IMR-90 (cell line): ENCODE measurements around the gene BCL2L11. TPM values are rescaled to one million over a fixed set of nuclear protein-coding genes. Genes with fewer than 3 reads are reported as not detected.
A peak's percentile ranks its signal among the peaks of the same experiment; 100 is the strongest.

ENCODE experiments used
- ATAC-seq: fragments of 200-7000 bp; cut with Tn5 transposase; 2 replicates; pipeline ENCODE4 v1.9.1; 2020; ENCODE audit warnings: low read depth, mild to moderate bottlenecking, moderate library complexity
- BruUV-seq: library from RNA; stranded (reverse); fragments of 400-500 nt; replicated peaks from 2 replicates; lab custom pipeline; 2021; lab: Mats Ljungman, UMichigan
- CTCF ChIA-PET: fragments of 300-600 bp; formaldehyde crosslinking; extraction: SDS; loops from one replicate; lab custom pipeline; 2021; ENCODE audit warnings: antibody characterized with exemption; lab: Yijun Ruan, JAX
- POLR2A ChIA-PET: fragments of 300-600 bp; sonication (Branson Sonifier 250); formaldehyde crosslinking; loops from one replicate; lab custom pipeline; 2022; ENCODE audit warnings: antibody characterized with exemption; ENCODE audit not compliant: unreplicated experiment; lab: Charles Lee
- DNase-seq: peaks from one replicate; pipeline ENCODE4 v3.0.0; 2013
- H2AFZ ChIP-seq: replicated peaks from 2 replicates; pipeline ENCODE3; 2013; ENCODE audit warnings: low read length, mild to moderate bottlenecking; ENCODE audit not compliant: poor library complexity
- H2AK5ac ChIP-seq: 2 replicates; pipeline ENCODE4 v1.6.1; 2013; ENCODE audit warnings: low read depth, low read length, inconsistent platforms
- H2AK9ac ChIP-seq: replicated peaks from 2 replicates; pipeline ENCODE3; 2013; ENCODE audit warnings: mild to moderate bottlenecking, low read depth, low read length, moderate library complexity; ENCODE audit not compliant: poor library complexity
- H2BK120ac ChIP-seq: 2 replicates; pipeline ENCODE4 v1.6.1; 2013; ENCODE audit warnings: low read depth, low read length, inconsistent platforms
- H2BK15ac ChIP-seq: 3 replicates; pipeline ENCODE4 v1.6.1; 2013; ENCODE audit warnings: low read depth, low read length, inconsistent platforms
- H2BK20ac ChIP-seq: 2 replicates; pipeline ENCODE4 v1.6.1; 2013; ENCODE audit warnings: low read depth, mild to moderate bottlenecking, inconsistent platforms, low read length, moderate library complexity
- H2BK5ac ChIP-seq: 2 replicates; pipeline ENCODE4 v1.6.1; 2013; ENCODE audit warnings: mild to moderate bottlenecking, low read depth, low read length, inconsistent platforms; ENCODE audit not compliant: poor library complexity, severe bottlenecking
- H3K14ac ChIP-seq: replicated peaks from 2 replicates; pipeline ENCODE4 v1.6.1; 2013; ENCODE audit warnings: low read depth, low read length, inconsistent platforms
- H3K18ac ChIP-seq: 2 replicates; pipeline ENCODE4 v1.6.1; 2013; ENCODE audit warnings: low read depth, low read length, control low read depth
- H3K23ac ChIP-seq: 2 replicates; pipeline ENCODE4 v1.6.1; 2013; ENCODE audit warnings: low read depth, low read length, inconsistent platforms
- H3K27ac ChIP-seq: 2 replicates; pipeline ENCODE4 v1.5.1; 2013; ENCODE audit warnings: mild to moderate bottlenecking, control low read depth, low read length; ENCODE audit not compliant: insufficient read depth
- H3K27me3 ChIP-seq: 2 replicates; pipeline ENCODE4 v1.6.1; 2013; ENCODE audit warnings: low read length; ENCODE audit not compliant: control insufficient read depth, insufficient read depth
- H3K36me3 ChIP-seq: 2 replicates; pipeline ENCODE4 v1.6.1; 2013; ENCODE audit warnings: low read length, mixed read lengths; ENCODE audit not compliant: control insufficient read depth, insufficient read depth
- H3K4ac ChIP-seq: 2 replicates; pipeline ENCODE4 v1.6.1; 2013; ENCODE audit warnings: low read depth, low read length, inconsistent platforms
- H3K4me1 ChIP-seq: 2 replicates; pipeline ENCODE4 v1.6.1; 2013; ENCODE audit warnings: low read length, mixed read lengths; ENCODE audit not compliant: control insufficient read depth, insufficient read depth
- H3K4me2 ChIP-seq: 2 replicates; pipeline ENCODE4 v1.6.1; 2013; ENCODE audit warnings: low read depth, mild to moderate bottlenecking, control low read depth, low read length, moderate library complexity
- H3K4me3 ChIP-seq: 2 replicates; pipeline ENCODE4 v1.5.1; 2013; ENCODE audit warnings: low read depth, mild to moderate bottlenecking, control low read depth, low read length, moderate library complexity; ENCODE audit not compliant: insufficient read depth
- H3K56ac ChIP-seq: 2 replicates; pipeline ENCODE4 v1.6.1; 2013; ENCODE audit warnings: low read length, inconsistent platforms; ENCODE audit not compliant: insufficient read depth; ENCODE audit errors: extremely low read depth
- H3K79me1 ChIP-seq, 2 experiments: 2 replicates each; pipeline ENCODE4 v1.6.1; 2013; ENCODE audit warnings: low read length in 2 of 2, inconsistent platforms in 1 of 2, low read depth in 1 of 2
- H3K9ac ChIP-seq: 2 replicates; pipeline ENCODE4 v1.6.1; 2013; ENCODE audit warnings: low read depth, low read length, control low read depth
- H3K9me1 ChIP-seq: 2 replicates; pipeline ENCODE4 v1.6.1; 2013; ENCODE audit warnings: low read length, inconsistent platforms; ENCODE audit not compliant: insufficient read depth
- H3K9me3 ChIP-seq: 2 replicates; pipeline ENCODE4 v1.6.1; 2013; ENCODE audit warnings: low read length; ENCODE audit not compliant: control insufficient read depth, insufficient read depth
- H4K20me1 ChIP-seq: 2 replicates; pipeline ENCODE4 v1.6.1; 2013; ENCODE audit warnings: low read length, inconsistent platforms; ENCODE audit not compliant: insufficient read depth
- H4K5ac ChIP-seq: 2 replicates; pipeline ENCODE4 v1.6.1; 2013; ENCODE audit warnings: mild to moderate bottlenecking, low read depth, low read length, control low read depth
- H4K8ac ChIP-seq, 2 experiments: 2 replicates each; pipeline ENCODE4 v1.6.1; 2013; ENCODE audit warnings: low read depth in 2 of 2, low read length in 2 of 2, control low read depth in 1 of 2, inconsistent platforms in 1 of 2
- H4K91ac ChIP-seq: 2 replicates; pipeline ENCODE4 v1.6.1; 2013; ENCODE audit warnings: low read depth, low read length, inconsistent platforms; ENCODE audit not compliant: insufficient read depth
- BHLHE40 ChIP-seq: fragments of 150-350 bp; IDR thresholded peaks from 2 replicates; pipeline ENCODE4 v1.6.1; 2016; ENCODE audit warnings: mild to moderate bottlenecking, low read depth, low read length
- CHD1 ChIP-seq: IDR thresholded peaks from 2 replicates; pipeline ENCODE4 v1.6.1; 2012; ENCODE audit warnings: low read depth, low read length, improper control_type of control experiment
- CTCF ChIP-seq: conservative IDR thresholded peaks from 2 replicates; pipeline ENCODE4 v1.5.1; 2012; ENCODE audit warnings: mild to moderate bottlenecking, low read depth, low read length, improper control_type of control experiment
- ELK1 ChIP-seq: fragments of 150-350 bp; IDR thresholded peaks from 2 replicates; pipeline ENCODE4 v1.6.1; 2016; ENCODE audit warnings: low read depth, mild to moderate bottlenecking, low read length, moderate library complexity, borderline replicate concordance
- FOS ChIP-seq: fragments of 150-350 bp; IDR thresholded peaks from 2 replicates; pipeline ENCODE4 v1.6.1; 2016; ENCODE audit warnings: low read depth, low read length
- MAFK ChIP-seq: IDR thresholded peaks from 2 replicates; pipeline ENCODE4 v1.6.1; 2012; ENCODE audit warnings: low read depth, low read length, improper control_type of control experiment
- MAZ ChIP-seq: IDR thresholded peaks from 2 replicates; pipeline ENCODE4 v1.6.1; 2012; ENCODE audit warnings: low read depth, mild to moderate bottlenecking, low read length, improper control_type of control experiment, moderate library complexity, borderline replicate concordance
- MXI1 ChIP-seq: IDR thresholded peaks from 2 replicates; pipeline ENCODE4 v1.6.1; 2012; ENCODE audit warnings: low read depth, mild to moderate bottlenecking, low read length, moderate library complexity, borderline replicate concordance
- NFE2L2 ChIP-seq: fragments of 150-350 bp; IDR thresholded peaks from 2 replicates; pipeline ENCODE4 v1.6.1; 2016; ENCODE audit warnings: low read depth, mild to moderate bottlenecking, low read length
- POLR2A ChIP-seq: IDR thresholded peaks from 2 replicates; pipeline ENCODE4 v1.6.1; 2012; ENCODE audit warnings: mild to moderate bottlenecking, low read depth, low read length
- RAD21 ChIP-seq: IDR thresholded peaks from 2 replicates; pipeline ENCODE4 v1.6.1; 2012; ENCODE audit warnings: low read length, improper control_type of control experiment
- RCOR1 ChIP-seq: IDR thresholded peaks from 2 replicates; pipeline ENCODE4 v1.6.1; 2012; ENCODE audit warnings: mild to moderate bottlenecking, low read length, improper control_type of control experiment; ENCODE audit not compliant: insufficient replicate concordance
- RFX5 ChIP-seq: IDR thresholded peaks from 2 replicates; pipeline ENCODE4 v1.8.0; 2012; ENCODE audit warnings: low read depth, mild to moderate bottlenecking, low read length, moderate library complexity
- USF2 ChIP-seq: fragments of 150-350 bp; IDR thresholded peaks from 2 replicates; pipeline ENCODE4 v1.6.1; 2017; ENCODE audit warnings: mild to moderate bottlenecking, antibody characterized with exemption, low read length, low read depth
- WGBS, 2 experiments: methylation state at CpG; one replicate each; pipeline versions ENCODE4 v1.1.5 to v1.1.7; 2013; ENCODE audit warnings: missing lambda C conversion rate in 2 of 2; ENCODE audit not compliant: insufficient read length in 1 of 2; ENCODE audit errors: extremely low coverage in 2 of 2; 5-methylcytosine and 5-hydroxymethylcytosine counted together
- dilution Hi-C: fragments of 300-500 bp; cut with HindIII; formaldehyde crosslinking; loops from one replicate; pipeline ENCODE4 v1.14.3; 2018; ENCODE audit warnings: low sequenced_read_pairs; ENCODE audit not compliant: unreplicated experiment
- in situ Hi-C: fragments of 300-500 bp; cut with MboI; formaldehyde crosslinking; loops from 3 replicates; pipeline ENCODE4 v1.14.3; 2019; ENCODE audit warnings: low sequenced_read_pairs, inconsistent platforms, mixed read lengths
- intact Hi-C: fragments of 100-400 bp; cut with micrococcal nuclease; formaldehyde crosslinking; loops from 2 replicates; pipeline ENCODE4 v1.10.0; 2022
- polyA plus RNA-seq, 3 experiments: library from polyadenylated mRNA; depleted of rRNA; stranded (reverse); fragments of >200 nt; gene quantifications; 2 replicates each; pipeline ENCODE4 v1.2.3, GENCODE V29; 2012; ENCODE audit warnings: low replicate concordance in 1 of 3
- total RNA-seq: library from RNA; depleted of rRNA; stranded (reverse); fragments of >200 nt; gene quantifications from 2 replicates; pipeline ENCODE4 v1.2.3, GENCODE V29; 2012

The BCL2L11 gene
- total and polyA plus RNA-seq, 2 of the 4 experiments (the other 2 are of a cell fraction), result 1.1 to 1.7 TPM

- BruUV-seq, result no TSS peak
- Histone ChIP-seq H3K14ac (no peak overlapping the region), H3K27me3 (peaks cover 39% of the 10 kb centered on the region), H2BK5ac (no peak overlapping the region), H3K23ac (no peak overlapping the region), H3K27ac (no peak overlapping the region), H2BK20ac (no peak overlapping the region), H4K8ac (no peak overlapping the region), H4K20me1 (peaks cover 13% of the 10 kb centered on the region; the same call in 1 of the 2 replicates), H4K5ac (no peak overlapping the region), H3K4ac (no peak overlapping the region), H2AFZ (peak overlapping the region; percentile 86), H2AK9ac (peak overlapping the region; percentile 56), H4K91ac (no peak overlapping the region), H3K79me1 (peaks cover 0 to 2% of the 10 kb centered on the region in 2 experiments; a peak in 1 of 4 replicates), H3K9ac (0 out of 2 replicates have a peak overlapping the region, but pooled peaks have one; percentile 2), H2AK5ac (no peak overlapping the region), H2BK120ac (no peak overlapping the region), H3K36me3 (no peaks in the 10 kb centered on the region), H3K56ac (no peak overlapping the region), H2BK15ac (no peak overlapping the region), H3K4me1 (peaks cover 2% of the 10 kb centered on the region), H3K4me3 (peak overlapping the region; percentile 31), H3K9me3 (peaks cover 3% of the 10 kb centered on the region; the same call in 1 of the 2 replicates), H3K9me1 (no peaks in the 10 kb centered on the region), H3K18ac (no peak overlapping the region), H3K4me2 (peak overlapping the region; percentile 85)
- intact Hi-C loops, result loop anchor here (1.0 to 2.0 kb wide), 3 partner anchors 304 to 586 kb away; no protein-coding TSS in a partner anchor
- ChIA-PET CTCF (interaction anchor here (1.1 to 1.2 kb wide), 2 partner anchors 559 to 584 kb away, joined by 3 to 6 read pairs; no protein-coding TSS in a partner anchor), POLR2A (no interaction called here)
- ATAC-seq (peak; percentile 60), DNase-seq (peak; percentile 71)
- 8% methylated on average over 7 of the region's 30 CpGs; no CpG with 5 or more reads in 1 of the 2 experiments for WGBS, 2 experiments
- in situ Hi-C loops, result loop anchor here (5.0 to 10.0 kb wide), 2 partner anchors 558 to 585 kb away; no protein-coding TSS in a partner anchor
- dilution Hi-C loops, result no loop called here
- TF ChIP-seq RFX5 (no peak), ELK1 (no peak), CHD1 (no peak), BHLHE40 (no peak), POLR2A (peak; percentile 30; the same call in 1 of the 2 replicates), CTCF (peak; percentile 92), USF2 (no peak), MXI1 (no peak), MAFK (no peak), FOS (no peak), MAZ (peak; percentile 77; the same call in 1 of the 2 replicates), RCOR1 (no peak), RAD21 (peak; percentile 93), NFE2L2 (no peak)
Measured at GRCh38 chr2:111116843-111117597, 3.7 kb upstream of the BCL2L11 start.
